Body of pancreas (tissue), 4 donors: ENCODE data around the gene RNU6-1. TPM values are rescaled to one million over a fixed set of nuclear protein-coding genes. Genes with fewer than 3 reads are reported as not detected.

Experiments used
- ATAC-seq: fragments of 150-250 bp; one replicate; pipeline ENCODE4 v1.9.1; 2016
- DNase-seq, 4 donors: peaks; one replicate each; pipeline ENCODE4 v3.0.0-alpha.2; 2019
- H3K27ac ChIP-seq, 4 donors: fragments of 200-600 bp; sonication (generic); 1 replicate in 3 of 4; 2 replicates in 1 of 4; pipeline versions ENCODE4 v1.5.1 to v1.6.1; 2016 to 2019; ENCODE audit warnings: mild to moderate bottlenecking in 1 of 4, mixed read lengths in 1 of 4, moderate library complexity in 1 of 4
- H3K27me3 ChIP-seq, 2 donors: fragments of 200-600 bp; sonication (generic); one replicate each; pipeline ENCODE4 v1.6.0; 2016; ENCODE audit warnings: mild to moderate bottlenecking in 1 of 2
- H3K36me3 ChIP-seq, 2 donors: fragments of 200-600 bp; sonication (generic); replicated peaks in 1 of 2; 2 replicates each; pipeline ENCODE4 v1.5.1; 2016; ENCODE audit warnings: low read depth in 2 of 2; ENCODE audit not compliant: insufficient read depth in 1 of 2
- H3K4me1 ChIP-seq: fragments of 200-600 bp; sonication (generic); one replicate; pipeline ENCODE4 v1.6.0; 2016
- H3K4me3 ChIP-seq, 2 donors: fragments of 200-600 bp; sonication (generic); 1 replicate in 1 of 2; 2 replicates in 1 of 2; pipeline ENCODE4 v1.5.1; 2016 to 2019
- H3K9me3 ChIP-seq, 3 donors: fragments of 200-600 bp; sonication (generic); 1 replicate in 2 of 3; 2 replicates in 1 of 3; pipeline ENCODE4 v1.5.1; 2016
- CTCF ChIP-seq, 7 experiments: fragments of 450-650 bp in 4 of 7; fragments of 200-600 bp in 3 of 7; sonication (generic) in 3 of 7; IDR thresholded peaks; one replicate each; pipeline ENCODE4 v1.5.1; 2016 to 2019; ENCODE audit warnings: antibody characterized with exemption in 7 of 7
- POLR2A ChIP-seq, 3 donors: fragments of 450-650 bp; IDR thresholded peaks; one replicate each; pipeline ENCODE4 v1.6.1; 2016; ENCODE audit warnings: antibody characterized with exemption in 3 of 3, mild to moderate bottlenecking in 2 of 3
- WGBS, 2 donors: methylation state at CpG; one replicate each; pipeline ENCODE4 v1.1.5; 2017; 5-methylcytosine and 5-hydroxymethylcytosine counted together
- intact Hi-C: fragments of 100-400 bp; cut with DNase I; formaldehyde crosslinking; loops from one replicate; pipeline ENCODE4 v1.15.1; 2023
- total RNA-seq, 2 donors: library from RNA; depleted of rRNA; stranded (reverse); fragments of >200 nt; gene quantifications; one replicate each; pipeline ENCODE4 v1.1.0, GENCODE V29; 2016

The RNU6-1 gene
- total RNA-seq, 2 donors from 2014 or later, result not detected

DNA sequence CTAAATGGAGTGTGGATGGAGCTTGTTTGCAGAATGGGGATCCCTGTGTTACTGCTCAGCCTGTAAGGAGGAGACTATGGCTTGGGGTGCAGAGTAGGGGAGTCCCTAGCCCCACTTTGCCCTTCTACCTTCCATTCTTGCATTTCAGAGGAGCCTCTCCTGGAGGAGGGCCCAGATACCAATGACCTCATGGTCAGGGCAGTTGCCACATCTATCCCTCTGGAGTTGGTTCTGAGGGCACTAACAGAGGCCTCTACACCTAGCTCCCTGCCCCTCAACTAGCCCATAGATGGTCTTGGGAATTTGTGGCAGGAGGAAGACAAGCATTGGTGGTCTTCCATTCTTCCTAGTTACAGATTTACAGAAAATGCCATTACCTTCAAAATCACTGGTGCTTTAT lies 8.5 kb downstream of the RNU6-1 start:
- Histone ChIP-seq H3K27me3 (peaks cover 0 to 77% of the 10 kb centered on the region in 2 donors), H3K36me3 (no peaks in the 10 kb centered on the region), H3K27ac (no peak overlapping the region), H3K4me1 (peaks cover 65% of the 10 kb centered on the region), H3K4me3 (no peak overlapping the region), H3K9me3 (no peaks in the 10 kb centered on the region)
- TF ChIP-seq CTCF (IDR thresholded peaks at IDR 0.05) (no peak), POLR2A (IDR thresholded peaks at IDR 0.05) (no peak)
- intact Hi-C loops, result loop anchor here (5.0 to 10.0 kb wide), 2 partner anchors 369 to 877 kb away; no protein-coding TSS in a partner anchor
- DNase-seq, result no peak
- no peak for ATAC-seq

GRCh38 chr15:67829647-67830504 lies 10.0 kb downstream of the RNU6-1 start:
- peaks cover 0 to 75% of the 10 kb centered on the region in 2 donors for H3K27me3 ChIP-seq
- no peaks in the 10 kb centered on the region for H3K36me3 ChIP-seq
- peaks cover 65% of the 10 kb centered on the region for H3K4me1 ChIP-seq
- 22 to 73% methylated on average over 29 to 68 of the region's 68 CpGs for WGBS, 2 donors
- no peak for TF ChIP-seq CTCF (IDR thresholded peaks at IDR 0.05)
- TF ChIP-seq POLR2A (IDR thresholded peaks at IDR 0.05), result no peak
- no peak for ATAC-seq
- H3K9me3 ChIP-seq, result no peaks in the 10 kb centered on the region
- H3K4me3 ChIP-seq, result no peak overlapping the region
- intact Hi-C loops, result loop anchor here (5.0 to 10.0 kb wide), 2 partner anchors 368 to 875 kb away; no protein-coding TSS in a partner anchor
- no peak overlapping the region for H3K27ac ChIP-seq
- no peak for DNase-seq

DNA sequence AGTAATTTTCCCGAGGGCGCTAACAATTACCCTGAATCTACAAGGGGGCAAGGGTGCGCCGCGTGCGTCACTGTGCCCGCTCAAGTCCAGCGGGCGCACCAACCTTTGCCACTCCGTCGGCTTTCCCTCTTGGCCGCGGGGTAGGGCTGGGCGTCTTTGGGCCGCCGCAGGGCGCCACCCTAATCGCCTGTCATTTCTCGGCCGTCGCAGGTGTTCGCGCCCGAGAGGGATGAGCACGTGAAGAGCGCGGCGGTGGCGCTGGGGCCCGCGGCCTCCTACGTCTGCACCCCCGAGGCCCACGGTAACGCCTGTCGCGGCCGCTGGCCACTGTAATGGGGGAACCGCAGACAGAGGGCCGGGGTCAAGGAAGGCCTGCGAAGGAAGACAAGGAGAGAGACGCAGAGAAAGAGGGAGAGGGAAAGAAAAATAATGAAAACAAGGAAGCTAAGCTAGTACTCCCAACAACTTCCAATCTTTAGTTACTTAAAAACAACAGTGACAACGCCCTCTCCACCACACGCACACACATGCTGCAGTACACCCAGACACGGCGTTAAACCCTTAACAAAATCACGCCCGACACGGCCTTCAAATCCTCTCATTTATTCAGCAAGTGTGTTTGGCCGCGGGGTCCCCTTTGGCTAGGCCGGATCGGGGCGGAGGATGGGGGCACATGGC lies 10.7 kb downstream of the RNU6-1 start:
- no peak for DNase-seq
- no peaks in the 10 kb centered on the region for H3K9me3 ChIP-seq
- intact Hi-C loops, result no loop called here
- no peak for ATAC-seq
- H3K4me3 ChIP-seq, result no peak overlapping the region
- peaks cover 67% of the 10 kb centered on the region for H3K4me1 ChIP-seq
- TF ChIP-seq POLR2A (IDR thresholded peaks at IDR 0.05) (no peak), CTCF (IDR thresholded peaks at IDR 0.05) (no peak)
- 10 to 18% methylated on average over 41 to 54 of the region's 54 CpGs for WGBS, 2 donors
- H3K27ac ChIP-seq, result no peak overlapping the region
- H3K36me3 ChIP-seq, result no peaks in the 10 kb centered on the region
- H3K27me3 ChIP-seq, result peaks cover 0 to 79% of the 10 kb centered on the region in 2 donors

DNA sequence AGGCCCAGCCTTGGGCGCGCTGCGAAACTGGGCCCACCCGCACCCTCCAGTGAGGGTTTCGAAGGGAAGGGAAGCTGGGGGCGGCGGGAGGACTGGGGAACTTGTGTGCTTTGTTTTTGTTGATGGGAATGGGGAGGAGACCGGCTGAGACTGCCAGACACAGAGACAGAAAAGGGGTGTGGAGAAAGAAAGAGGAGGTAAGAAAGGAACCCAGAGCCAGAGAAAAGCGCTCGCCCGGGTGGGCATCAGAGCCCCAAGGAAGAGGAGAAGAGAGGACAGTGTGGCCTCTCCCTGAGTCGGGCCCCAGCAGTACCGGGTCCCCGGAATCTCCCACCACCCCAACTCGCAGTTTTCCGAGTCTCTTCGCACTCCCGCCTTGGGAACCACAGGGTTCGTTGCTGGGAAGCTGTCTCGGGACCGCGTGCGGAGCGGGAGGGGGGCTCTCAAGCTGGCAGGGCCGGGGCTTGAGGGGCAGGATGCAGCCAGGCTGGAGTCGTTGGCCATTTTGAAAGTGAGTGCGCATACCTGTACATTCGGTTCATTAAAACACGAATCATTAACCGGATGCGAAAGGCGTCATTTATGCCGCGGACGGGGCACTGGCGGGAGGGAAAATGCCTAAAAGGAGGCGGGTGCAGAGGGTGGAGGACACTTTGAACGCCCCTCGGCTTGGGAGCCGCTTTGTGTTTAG lies 11.4 kb downstream of the RNU6-1 start:
- no peak for TF ChIP-seq POLR2A (IDR thresholded peaks at IDR 0.05)
- TF ChIP-seq CTCF (IDR thresholded peaks at IDR 0.05), result no peak
- Histone ChIP-seq H3K4me3 (no peak overlapping the region), H3K27ac (no peak overlapping the region), H3K27me3 (peaks cover 0 to 80% of the 10 kb centered on the region in 2 donors), H3K36me3 (no peaks in the 10 kb centered on the region), H3K9me3 (no peaks in the 10 kb centered on the region), H3K4me1 (peaks cover 67% of the 10 kb centered on the region)
- 12 to 23% methylated on average over 22 to 40 of the region's 40 CpGs for WGBS, 2 donors
- ATAC-seq (no peak), DNase-seq (no peak)
- intact Hi-C loops, result no loop called here
